Medulla oblongata (tissue), 1 donor: ENCODE data around the gene SH2D5.
"Not testable (repeated sequence)": the region's sequence is repeated elsewhere in the genome, so short reads cannot be mapped to it uniquely, and the experiment has no call there.

Experiments used
- DNase-seq: peaks from one replicate; pipeline ENCODE4 v3.0.0-alpha.2; 2015; ENCODE audit errors: extremely low spot score

Gene SH2D5

DNA sequence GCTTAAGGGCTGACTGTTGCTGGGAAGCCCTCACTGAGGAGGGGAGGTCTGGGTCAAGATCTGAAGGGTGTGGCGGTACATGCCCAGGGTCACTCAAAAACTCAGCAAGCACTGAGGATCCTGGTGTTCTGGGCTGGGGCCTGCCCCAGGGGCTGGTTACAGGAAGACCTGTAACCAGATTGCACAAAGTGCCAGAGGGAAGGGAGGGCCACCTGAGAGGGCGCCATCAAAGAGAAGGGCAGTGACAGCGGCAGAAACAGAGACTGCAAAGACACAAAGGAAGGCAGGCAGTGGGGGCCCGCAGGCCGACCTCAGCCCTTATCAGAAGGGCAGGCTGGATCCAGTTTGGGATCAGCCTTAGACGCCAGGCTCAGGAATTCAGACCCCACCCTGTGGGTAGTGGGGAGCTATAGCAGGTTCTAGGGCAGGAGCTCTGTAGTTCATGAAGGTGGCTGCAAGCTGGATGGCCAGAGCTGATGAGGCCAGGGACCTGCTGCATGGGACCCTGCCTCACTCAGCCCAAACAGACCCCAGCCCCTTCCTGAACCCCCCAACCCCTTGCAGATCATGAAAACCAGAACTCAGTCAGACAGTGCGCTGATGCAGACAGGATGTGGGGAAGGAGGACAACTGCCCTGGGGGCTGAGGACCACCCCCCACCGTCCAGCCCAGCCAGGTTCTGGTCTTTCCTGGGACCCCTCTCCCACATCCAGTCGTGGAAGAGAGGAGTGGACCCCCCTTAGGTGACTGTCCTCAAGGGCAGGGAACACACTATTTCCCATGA lies 3.9 kb downstream of the SH2D5 start:
- no peak for DNase-seq

DNA sequence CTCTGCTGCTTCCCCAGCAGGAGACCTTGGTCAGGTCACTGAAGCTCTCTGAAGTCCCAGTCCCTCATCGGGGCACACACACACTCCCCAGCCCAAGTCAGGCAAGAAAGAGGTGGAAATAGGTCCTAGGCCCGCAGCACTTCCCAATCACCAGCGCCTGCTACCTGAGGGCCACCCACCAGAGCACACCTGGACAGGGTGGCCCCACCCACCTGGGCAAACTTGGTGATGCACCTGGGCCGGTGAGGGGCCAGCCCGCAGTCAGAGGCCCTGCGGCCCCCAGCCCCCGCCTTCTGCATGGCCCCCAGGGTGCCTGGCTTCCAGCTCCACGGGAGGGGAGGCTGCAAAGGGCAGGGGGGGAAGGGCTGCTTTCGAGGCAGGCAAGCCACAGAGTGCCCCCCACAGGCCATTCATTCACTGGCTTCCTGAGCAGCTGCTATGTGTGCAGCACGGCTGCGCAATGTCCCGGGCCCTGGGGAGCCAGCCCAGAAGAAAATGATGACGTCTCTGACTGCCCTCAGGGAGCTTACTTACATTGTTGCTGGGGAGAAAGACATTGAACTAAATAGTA lies 4.7 kb downstream of the SH2D5 start:
- no peak for DNase-seq

DNA sequence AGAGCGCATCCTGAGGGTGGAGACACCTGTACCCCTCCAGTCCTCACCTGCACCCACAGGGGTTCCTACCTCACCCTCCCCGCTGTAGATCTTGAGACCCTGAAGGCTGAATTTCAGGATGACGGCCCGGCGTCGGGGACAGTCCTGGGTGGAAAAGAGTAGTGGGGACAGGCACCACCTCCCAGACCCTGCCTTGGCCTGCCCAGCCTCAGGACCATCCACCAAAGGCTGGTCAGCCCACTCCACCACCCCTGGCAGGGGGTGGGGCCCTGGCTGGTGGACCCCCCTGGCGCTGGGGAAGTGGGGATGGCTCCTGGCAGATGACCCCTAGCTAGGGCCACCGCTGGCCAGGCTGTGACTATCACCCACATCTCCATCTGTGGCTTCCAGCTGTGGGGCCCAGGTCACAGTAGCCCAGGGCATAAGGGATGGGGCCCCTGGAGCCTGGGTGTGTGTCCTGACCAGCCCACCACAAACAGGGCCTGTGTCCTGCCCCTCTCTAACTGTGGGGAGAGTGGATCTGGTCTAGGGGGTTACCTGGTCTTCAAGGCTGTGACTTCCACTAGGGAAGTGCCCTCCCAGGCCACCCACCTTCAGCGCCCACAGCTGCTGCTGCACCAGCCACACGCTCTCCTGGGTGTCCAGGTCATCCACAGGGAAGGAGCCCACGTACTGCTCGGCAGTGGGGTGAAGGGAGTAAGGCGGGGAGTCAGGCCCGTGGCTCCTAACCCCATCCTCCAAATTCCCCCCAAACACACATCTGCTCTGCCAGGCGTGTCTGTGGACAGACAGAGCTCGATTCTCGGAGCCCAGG lies 5.4 kb downstream of the SH2D5 start:
- DNase-seq = no peak

DNA sequence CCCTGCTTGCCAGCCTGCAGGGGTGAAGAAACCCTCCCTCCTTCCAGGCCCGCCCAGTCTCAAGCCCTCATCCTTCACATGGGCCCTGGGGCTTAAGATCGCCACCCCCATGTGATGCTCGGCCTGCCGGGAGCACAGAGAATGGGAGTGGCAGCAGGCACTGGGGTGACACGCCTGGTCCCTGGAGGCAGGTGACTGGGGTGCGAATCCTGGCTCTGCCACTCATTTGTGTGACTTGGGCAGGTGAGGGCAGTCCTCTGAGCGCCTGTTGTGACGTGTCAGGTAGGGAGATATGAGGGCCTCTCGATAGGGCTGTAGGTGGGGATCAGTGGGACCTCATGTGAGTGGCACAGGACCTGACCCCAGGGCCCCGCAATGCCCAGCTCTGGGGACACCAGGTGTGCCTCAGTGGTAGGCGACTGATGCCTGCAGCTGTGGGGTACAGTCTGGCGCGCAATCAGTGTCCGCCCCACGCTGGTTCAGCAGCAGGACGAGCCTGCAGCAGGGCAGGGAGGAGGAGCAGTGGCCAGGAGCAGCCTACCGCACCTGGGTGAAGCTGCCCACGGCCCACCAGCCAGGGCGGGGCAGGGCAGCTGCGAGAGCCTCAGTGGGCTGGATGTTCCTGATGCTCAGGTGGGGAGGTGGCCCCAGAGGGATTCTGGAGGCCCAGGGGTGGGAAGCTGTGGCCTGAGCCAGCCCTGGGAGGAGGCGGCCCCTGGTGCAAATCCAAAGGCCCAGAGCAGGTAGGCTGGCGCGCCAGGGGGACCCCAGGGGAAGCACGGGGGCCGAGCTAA lies 6.2 kb downstream of the SH2D5 start:
- DNase-seq = no peak

DNA sequence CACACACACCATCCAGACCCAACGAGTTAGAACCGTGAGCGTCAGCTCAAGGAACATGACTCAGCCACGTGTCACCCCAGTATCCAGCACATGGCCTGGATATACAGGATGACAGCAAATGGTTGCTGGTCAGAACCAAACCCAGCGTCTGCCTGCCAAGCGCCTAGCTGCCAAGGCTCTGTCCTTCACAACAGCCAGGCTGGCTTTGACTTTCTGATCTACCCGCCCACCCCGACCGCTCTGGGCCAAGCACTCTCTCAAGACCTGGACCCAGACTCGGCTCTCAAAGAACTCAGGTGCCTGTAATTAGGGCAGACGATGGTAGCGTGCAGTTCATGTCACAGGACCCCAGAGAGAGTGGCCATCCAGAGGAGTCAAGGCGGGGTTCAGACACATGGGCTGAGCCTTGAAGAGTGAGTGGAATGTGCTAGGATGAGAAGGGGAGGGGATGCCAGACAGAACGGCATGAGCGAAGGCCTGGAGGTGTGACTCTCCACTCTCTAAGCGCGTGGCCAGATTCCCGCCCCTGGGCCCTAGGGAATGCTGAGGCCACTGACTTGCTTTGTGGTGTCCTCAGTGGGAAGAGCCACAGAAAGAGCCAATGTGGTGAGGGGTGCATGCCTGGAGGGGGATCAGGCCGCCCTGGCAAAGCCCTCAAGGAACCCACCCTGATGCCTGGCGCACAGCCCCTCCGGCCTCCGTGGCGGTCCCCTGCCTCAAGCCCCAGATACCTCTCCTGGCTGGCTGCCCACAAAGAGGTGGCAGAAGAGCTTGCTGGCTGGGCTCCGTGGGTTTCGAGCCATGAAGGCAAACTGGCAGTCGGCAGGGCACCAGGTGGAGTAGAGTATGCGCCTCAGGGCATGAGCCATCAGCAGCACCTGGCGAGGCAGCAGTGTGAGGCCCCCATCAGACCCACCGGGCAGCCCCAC lies 7.0 kb downstream of the SH2D5 start:
- no peak for DNase-seq

DNA sequence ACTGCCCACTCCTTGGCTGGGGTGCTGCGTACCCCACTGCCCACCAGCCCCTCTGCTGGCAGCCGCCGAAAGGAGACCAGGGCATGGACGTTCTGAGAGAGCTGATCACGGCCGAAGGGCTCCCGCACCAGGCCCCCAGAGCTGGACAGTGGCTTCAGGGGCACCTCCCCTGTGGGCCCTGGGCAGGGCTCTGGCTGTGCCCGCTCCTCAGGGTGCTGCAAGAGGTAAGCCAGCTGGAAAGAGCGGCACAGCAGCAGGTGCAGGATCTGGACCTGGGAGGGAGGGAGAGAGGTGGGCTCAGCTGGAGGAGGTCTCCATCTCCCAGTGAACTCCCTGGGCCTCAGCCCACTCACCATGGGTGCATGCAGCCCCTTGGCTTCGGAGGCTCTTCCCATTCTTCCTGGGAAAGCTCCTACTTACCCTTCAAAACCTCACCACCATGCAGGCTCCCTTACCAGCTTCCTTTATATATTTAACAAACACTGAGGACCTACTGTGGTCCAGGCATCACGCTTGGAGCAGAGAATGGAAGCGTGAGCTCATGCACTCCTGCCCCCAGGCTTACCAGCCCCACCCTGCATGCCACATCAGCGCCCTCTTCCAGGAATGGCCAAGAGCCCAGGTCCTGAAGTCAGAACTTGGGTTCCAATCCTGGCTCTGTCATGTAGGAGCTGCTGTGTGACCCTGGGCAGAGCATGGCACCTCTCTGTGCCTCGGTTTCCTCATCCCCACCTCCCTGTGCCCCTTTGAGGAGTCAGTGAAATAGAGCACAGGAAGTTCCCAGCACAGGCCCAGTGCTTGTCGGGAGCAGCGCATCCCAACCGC lies 7.9 kb downstream of the SH2D5 start:
- no peak for DNase-seq

DNA sequence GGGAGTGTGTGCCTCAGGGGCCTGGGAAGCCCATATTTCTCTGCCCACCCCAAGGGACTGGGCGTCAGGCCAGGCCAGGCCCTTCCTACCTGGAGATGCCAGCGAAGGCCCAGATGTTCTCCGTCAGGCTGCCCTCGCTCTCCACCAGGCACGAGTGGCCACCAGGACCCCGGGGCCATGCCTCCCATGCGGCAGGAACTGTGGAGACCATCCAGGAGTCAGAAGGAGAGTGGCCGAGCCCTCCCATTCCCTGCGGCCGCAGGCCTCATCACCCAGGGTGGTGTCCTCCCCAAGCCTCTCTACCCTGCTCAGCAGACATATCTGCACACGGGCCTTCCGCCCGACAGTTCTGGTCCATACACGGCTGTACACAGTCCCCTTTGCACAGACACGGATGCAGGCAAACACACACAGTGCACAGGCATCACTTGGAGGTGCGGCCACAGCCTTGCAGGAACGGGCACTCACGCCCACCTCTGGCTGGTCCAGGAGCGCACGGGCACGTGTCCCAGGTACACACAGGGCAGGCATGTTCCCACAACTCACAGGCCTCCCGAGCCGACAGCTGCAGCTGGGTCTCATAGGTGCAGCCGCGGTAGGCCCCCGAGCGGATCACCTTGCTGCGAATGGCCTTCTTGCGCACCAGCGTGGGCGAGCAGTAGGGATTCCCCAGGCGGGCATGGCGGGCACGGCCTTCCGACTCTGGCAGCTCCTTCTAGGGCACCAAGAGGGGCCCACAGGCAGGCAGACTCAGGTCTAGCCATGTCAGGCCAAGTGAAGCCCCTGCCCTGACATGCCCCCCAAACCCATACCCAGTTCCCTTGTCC lies 8.8 kb downstream of the SH2D5 start:
- DNase-seq = no peak

DNA sequence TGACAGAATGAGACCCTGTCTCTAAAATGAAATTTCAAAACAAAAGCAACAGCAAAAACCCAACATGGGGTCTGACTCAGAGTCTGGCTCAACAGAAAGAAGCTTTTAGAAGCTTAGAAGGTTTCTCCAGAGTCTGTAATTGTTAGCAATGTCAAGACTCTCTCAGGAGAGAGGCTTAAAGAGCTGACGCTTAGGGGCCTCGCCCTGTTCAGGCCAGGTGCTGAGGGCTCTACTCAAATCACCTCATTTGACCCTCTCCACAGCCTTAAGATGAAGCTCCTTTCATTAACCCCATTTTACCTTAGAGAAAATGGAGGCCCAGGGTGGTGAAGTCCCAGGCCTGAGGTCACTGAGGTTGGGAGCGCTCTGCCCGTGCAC lies 9.4 kb downstream of the SH2D5 start:
- DNase-seq = no peak

DNA sequence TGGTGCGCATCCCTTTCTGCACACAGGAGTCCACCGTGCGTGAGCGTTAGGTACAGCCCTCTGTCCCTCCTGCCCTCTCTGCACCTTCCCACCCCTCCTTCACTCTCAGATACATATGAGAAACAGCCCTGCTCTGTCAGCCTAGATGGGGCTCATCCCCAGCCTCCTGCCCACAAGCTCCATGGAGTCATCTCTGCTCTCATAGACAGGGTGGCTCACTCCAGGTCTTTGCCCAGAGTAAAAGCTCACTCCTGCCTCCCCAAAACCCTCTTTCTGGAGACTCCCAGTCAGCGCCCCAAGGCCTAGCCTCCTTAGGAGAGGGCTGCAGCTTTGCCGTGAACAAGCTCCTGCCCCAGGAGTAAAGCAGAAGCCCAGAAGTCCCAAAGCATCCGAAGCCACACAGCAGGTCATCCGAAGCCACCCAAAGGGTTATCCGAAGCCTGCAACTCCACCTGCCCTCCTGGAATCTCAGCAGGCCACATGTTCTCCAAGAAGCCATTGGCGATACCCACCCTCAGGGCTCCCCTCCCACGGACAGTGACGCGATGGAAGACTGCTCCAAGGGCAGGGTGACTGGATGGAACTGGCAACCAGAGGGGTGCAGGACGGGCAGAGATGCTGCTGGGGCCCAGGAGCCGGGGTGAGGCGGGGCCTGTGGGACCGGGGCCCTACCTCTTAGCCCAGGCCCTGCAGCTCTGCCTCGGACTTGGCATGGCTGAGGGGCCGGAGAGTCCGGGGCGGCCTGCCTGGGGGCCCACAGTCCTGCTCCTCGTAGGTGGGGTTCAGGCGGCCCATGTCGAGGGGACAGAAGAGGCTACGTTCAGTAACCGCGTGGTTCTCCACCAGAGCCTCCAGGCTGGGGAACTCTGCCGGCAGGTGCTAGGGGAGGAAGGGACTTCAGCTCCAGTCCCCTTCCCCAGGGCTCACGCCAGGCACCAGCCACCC lies 11.1 kb downstream of the SH2D5 start:
- DNase-seq = no peak

DNA sequence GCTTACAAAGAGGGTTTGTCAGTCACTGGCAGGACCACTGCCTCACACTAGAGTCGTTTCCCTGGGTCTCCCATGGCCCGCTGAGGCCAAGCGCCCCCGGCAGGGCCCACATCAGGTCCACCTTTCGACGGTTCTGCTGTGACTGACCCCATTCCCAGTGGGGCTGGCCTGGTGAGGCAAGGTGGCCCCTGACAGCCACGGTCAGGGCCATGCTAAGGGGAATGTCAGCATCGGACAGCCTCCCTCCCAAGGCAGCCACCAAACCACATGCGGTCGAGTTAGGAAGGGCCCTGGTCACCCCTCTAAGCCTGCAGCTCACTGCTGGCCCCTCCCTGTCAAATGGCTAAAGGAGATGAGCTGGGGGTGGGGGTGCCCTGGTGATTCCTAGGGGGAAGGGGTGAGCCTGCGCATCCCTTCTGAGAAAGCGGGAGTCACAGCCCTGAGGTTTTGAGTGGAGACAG lies 11.8 kb downstream of the SH2D5 start:
- DNase-seq = no peak

DNA sequence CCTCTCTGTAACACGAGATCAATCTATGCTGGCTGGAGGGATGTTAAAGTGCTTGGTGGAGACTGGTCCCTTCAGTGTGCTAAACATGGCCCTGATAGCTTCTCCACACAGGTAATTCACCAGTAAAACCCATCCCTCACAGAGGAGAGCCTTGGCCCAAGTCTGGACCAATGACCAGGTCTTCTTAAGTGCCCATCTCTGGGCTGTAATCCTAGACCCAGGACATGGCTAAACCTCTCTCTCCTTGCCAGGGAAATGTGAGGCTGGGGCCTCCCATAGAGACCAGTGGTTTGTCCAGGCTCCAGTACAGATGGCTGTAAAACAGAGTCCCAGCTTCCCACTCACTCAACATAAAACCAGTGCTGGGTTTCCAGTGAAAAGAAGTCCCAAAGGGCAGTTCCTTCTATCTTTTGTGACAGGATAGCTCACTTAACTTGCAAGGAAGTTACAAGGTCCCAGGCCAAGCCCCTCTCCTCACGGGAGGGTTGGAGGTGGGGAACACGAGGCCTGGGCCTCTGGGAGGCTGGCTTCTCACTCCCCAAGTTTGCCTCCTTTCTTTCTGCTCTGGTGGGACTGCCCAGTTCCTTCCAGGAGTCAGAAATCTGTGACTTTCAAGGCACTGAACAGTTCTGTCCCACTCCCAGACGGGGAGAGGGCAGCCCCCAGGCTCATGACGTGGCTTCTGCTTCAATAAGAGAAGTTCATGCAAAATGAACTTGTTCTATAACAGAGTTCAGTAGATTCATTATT lies 12.5 kb downstream of the SH2D5 start:
- DNase-seq = no peak

DNA sequence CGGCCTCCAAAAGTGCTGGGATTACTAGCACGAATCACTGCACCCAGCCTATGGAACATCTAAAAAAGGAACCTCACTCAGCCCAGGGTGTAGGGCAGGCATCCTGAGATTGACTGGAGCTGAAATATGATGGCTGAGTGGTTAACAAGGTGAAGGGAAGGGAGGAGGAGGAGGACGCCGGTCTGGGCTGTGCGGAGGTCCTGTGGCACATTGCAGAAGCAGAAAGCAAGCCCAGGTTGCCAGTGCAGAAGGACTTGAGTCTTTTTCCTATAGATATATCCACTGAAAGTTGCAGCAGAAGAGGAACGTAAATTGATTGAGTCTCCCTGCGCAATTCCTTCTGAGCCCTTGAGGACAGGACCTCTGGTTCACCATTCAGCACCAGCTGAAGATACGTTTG lies 13.2 kb downstream of the SH2D5 start:
- no peak for DNase-seq

DNA sequence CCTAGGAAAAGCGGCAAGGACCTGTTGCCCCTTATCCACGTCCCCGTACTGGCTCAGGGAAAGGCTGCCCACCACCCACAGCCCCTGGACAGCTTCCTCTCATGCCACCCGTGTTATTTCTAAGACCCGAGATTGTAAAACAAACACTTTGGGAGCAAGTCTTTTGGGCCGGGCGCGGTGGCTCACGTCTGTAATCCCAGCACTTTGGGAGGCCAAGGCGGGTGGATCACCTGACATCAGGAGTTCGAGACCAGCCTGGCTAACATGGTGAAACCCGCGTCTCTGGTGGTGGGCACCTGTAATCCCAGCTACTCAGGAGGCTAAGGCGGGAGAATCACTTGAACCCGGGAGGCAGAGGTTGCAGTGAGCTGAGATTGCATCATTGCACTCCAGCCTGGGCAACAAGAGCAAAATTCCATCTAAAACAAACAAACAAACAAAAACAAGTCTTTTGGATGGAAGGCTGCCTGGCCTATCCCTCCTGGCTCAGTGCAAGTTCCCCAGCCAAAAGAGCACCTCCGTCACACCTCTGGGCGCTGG lies 14.1 kb downstream of the SH2D5 start:
- DNase-seq = not testable (repeated sequence)

DNA sequence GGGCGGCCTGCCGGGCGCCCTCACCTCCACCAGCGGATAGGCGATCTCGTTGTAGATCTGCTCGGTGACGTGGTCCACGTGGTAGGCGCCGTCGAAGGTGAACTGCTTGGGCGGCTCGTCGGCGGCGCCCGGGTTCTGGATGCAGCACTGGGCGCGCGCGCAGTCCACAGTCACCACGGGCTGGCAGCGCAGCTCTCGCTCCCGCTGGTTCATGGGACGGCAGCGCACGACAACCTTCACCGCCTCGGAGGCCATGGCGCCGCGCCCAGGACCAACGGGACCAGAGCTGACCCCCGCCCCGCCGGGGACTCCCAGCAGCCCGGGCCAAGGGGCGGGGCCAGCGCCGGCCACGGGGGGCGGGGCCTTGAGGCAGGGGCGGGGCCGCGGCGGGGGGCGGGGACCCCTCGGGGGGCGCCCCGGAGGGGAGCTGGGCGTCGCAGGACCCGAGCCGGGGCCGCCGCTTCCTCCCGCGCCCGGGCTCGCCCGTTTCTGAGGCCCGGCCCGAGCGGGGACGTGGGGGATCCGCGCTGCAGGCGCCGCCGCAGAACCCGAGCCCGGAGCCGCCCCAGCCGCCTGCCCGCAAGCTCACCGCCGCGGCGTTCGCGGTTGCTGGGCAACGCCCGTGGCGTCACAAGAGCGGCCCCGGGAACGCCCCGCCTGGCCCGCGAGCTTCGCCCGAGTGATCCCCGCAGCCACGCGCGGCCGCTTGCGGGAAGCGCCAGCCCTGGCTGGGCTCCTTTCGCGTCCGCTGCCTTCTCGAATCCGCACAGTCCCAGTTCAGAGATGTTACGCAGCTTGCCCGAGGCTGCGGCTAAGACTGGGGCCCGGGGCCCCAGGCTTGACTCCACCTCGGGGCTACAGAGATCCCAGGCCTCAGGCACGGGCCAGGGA lies 14.8 kb downstream of the SH2D5 start, which contains the start of gene KIF17:
TSS of gene KIF17 (minus strand) at position 556 of the 891 bp plus-strand sequence. CDS start at position 255, 301 bp downstream.
- DNase-seq = peak; percentile 52

DNA sequence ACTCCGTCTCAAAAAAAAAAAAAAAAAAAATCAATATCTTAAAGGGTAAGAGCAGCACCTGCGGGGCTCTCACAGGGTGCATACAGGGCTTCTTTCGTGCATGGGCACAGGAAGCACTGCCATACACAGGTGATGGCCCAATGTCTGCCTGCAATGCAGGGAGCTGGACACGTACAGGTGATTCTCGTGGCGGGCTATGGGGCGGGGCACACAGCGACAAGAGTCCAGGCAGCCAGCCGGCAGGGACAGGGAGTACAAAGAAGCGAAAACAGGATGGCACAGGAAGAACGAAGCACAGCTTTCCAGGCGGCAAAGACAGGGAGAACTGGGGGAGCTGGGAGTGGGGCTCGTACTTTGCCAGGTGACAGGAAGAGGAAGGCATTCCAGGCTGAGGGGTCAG lies 16.3 kb downstream of the SH2D5 start:
- no peak for DNase-seq

DNA sequence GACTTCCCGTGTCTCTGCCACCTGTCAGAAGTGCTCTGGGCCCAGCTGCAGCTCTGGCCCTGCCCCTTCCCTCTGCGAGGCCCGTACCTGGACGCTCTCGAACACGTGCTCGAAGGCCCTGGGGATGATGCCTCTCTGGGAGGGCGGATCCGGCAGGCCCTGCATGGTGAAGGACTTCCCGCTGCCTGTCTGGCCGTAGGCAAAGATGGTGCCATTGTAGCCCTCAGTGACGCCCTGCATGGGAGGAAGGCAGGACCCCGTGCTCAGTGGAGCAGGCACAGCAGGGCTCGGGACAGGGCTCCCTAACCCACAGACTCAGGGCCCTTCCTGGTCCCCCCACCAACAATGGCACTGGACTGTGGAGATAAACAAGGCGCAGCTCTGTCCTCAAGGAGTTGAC lies 17.1 kb downstream of the SH2D5 start:
- no peak for DNase-seq
